Endometrial microvascular endothelial cells (primary cell): ENCODE data around the gene CERS1. TPM values are rescaled to one million over a fixed set of nuclear protein-coding genes. Genes with fewer than 3 reads are reported as not detected.

Source experiments
- in situ Hi-C: cut with HindIII; loops from 2 replicates; pipeline ENCODE4 v1.10.0; 2017; ENCODE audit warnings: low sequenced_read_pairs, low pct_unique_long_range_greater_than_20kb; ENCODE audit errors: inconsistent ontology term
- total RNA-seq: library from RNA; depleted of rRNA; stranded (reverse); fragments of >200 nt; gene quantifications from one replicate; pipeline ENCODE4 v1.2.3, GENCODE V29; 2015; ENCODE audit errors: inconsistent ontology term

The CERS1 gene
- total RNA-seq, 1 donor from 2014 or later: not detected

GRCh38 chr19:18862976-18863842 is 32.7 kb downstream of the CERS1 start:
- in situ Hi-C loops: no loop called here

DNA sequence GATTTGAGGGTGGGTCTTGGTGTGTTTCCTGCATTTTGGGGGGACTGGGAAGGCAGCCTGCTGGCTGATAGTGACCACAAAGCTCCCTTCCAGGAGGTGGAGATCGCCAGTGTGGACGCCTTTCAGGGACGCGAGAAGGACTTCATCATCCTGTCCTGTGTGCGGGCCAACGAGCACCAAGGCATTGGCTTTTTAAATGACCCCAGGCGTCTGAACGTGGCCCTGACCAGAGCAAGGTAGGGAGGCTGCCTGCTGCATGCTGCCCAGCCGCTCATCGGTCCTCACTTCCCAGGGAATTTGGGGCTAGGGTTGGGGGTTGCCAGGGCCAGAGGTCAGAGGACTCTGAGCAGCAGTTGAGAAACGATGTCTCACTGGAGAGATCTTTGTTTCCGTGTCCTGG is 34.0 kb downstream of the CERS1 start:
- in situ Hi-C loops: no loop called here

GRCh38 chr19:18861235-18861634 is 34.7 kb downstream of the CERS1 start:
- in situ Hi-C loops: no loop called here

DNA sequence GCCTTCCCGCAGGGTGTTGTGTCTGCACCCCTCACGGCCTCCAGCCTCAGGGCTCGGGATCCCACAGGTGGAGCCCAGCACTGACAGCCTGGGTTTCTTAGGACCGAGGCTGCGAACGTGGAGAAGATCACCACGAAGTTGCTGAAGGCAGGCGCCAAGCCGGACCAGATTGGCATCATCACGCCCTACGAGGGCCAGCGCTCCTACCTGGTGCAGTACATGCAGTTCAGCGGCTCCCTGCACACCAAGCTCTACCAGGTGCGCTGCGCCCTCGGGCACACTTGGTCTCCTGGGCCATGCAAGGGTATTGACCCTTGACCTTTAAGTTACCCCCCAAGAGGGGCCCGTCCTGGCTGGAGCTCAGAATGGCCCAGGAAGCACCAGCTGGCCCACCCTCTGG is 35.2 kb downstream of the CERS1 start:
- in situ Hi-C loops: no loop called here

DNA sequence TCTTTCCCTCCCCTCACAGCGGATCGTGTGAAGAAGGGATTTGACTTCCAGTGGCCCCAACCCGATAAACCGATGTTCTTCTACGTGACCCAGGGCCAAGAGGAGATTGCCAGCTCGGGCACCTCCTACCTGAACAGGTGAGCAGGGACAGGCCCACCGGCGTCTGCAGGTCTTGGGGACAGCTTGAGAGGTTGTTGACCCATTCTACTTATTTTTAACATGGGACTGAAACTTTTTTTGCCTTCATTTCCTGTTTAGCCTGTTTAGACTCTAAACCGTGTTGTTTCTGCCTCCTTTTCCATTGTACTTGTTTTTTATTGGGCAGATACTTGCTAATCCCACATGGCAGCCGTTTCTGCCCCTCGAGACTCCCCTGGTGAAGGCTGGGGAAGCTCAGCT is 35.7 kb downstream of the CERS1 start:
- in situ Hi-C loops: no loop called here

- in situ Hi-C loops: no loop called here
Observed at GRCh38 chr19:18859676-18860301, 36.2 kb downstream of the CERS1 start.

DNA sequence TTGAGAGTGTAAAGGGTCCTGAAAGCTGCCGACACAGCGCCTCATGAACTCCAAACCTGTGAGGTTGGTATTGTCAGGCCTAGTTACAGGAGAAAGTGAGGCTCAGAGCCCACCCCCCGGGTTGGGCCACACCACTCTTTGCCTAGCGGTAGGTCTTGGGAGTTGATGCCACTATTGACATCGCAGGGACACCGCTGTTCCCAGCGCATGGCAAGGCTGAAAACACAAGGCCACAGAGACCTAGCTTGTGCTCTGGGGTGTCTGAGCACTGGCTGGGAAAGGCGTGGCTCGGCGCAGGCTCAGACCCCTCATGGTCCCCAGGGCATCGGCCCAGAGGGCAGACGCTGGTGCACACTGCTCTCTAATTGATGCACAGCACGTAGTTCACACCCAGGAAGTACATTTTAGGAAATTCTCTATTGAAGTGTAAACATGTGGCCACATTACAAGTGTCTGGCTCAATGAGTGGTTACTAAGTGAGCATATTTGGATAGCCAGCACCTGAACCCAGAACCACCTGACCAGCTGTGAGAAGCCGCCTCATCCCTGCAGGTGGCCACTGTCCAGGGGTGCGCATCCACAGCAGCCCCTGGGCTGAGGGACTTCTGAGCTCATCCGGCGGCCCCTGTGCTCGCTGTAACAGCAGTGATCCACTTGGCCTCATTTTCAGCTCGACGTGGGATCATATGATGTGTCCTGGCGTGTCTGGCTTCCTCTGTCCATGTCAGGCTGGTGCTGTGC is 36.9 kb downstream of the CERS1 start:
- in situ Hi-C loops: no loop called here

DNA sequence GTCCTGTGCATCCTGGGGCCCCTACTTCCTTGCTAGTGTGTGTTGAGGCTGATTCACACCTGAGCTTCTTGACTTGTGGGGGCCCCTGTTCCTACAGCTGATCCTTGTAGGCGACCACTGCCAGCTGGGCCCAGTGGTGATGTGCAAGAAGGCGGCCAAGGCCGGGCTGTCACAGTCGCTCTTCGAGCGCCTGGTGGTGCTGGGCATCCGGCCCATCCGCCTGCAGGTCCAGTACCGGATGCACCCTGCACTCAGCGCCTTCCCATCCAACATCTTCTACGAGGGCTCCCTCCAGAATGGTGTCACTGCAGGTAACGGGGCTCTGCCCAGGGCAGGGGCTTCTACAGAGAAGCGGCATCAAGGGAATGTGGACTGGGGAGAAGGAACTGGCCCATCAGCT is 38.7 kb downstream of the CERS1 start:
- in situ Hi-C loops: no loop called here

- in situ Hi-C loops: no loop called here
Observed at GRCh38 chr19:18856385-18857126, 39.4 kb downstream of the CERS1 start.

DNA sequence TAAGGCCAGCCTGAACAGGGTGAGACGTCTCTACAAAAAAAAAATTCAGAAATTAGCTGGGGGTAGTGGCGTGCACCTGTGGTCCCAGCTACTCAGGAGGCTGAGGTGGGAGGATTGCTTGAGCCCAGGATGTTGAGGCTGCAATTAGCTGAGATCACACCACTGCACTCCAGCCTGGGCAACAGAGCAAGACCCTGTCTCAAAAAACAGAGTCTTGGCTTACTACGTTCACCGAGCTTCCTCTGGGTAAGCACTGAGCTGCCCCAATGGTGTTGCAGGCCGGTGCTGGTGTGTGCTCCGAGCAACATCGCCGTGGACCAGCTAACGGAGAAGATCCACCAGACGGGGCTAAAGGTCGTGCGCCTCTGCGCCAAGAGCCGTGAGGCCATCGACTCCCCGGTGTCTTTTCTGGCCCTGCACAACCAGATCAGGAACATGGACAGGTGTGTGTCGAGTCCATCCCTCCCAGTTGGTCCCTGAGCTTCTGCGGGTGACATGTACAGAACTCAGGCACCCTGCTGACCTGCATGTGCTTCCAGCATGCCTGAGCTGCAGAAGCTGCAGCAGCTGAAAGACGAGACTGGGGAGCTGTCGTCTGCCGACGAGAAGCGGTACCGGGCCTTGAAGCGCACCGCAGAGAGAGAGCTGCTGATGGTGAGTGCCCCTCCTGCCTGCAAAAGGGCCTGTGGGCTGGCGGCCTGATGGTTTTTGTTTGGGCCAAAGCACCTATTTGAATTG is 40.1 kb downstream of the CERS1 start:
- in situ Hi-C loops: no loop called here

DNA sequence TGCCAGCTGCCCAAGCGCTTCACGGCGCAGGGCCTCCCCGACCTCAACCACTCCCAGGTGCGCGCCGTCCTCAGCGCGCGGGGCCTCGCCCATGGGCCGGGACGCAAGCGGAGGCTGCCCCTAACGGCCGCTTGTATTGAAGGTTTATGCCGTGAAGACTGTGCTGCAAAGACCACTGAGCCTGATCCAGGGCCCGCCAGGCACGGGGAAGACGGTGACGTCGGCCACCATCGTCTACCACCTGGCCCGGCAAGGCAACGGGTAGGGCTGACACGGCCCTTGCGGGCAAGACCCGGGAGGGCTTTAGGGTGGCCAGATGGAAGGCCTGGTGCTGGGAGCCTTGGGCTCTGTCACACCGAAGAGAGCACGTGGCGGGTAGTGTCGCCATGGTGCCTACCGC is 41.0 kb downstream of the CERS1 start:
- in situ Hi-C loops: no loop called here

- in situ Hi-C loops: no loop called here
Observed at GRCh38 chr19:18853755-18854427, 42.1 kb downstream of the CERS1 start.

- in situ Hi-C loops: no loop called here
Observed at GRCh38 chr19:18852648-18853047, 43.3 kb downstream of the CERS1 start.

DNA sequence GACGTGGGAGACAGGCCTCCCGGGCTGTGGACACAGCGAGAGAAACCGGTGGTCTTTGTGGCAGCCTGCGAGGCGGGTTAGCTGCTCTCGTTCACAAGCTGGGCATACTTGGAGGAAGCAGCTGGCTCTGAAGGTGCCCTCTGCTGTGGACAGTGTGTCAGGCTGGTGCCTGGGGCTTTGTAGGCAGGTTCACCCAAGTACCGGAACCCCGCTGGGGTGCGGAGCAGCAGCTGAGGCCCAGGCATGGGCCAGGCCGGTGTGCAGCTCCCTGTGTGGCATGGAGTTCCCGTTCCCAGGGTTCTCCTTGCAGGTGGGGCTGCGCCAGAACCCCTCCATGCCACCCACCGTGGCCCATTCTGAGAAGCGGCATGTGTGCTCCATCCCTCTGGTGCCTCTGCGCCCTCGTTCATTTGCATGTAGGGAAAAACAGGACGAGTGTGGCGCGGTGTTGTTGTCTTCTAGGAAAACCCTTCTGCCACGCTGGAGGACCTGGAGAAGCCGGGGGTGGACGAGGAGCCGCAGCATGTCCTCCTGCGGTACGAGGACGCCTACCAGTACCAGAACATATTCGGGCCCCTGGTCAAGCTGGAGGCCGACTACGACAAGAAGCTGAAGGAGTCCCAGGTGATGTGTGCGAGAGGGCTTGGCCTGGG is 44.2 kb downstream of the CERS1 start:
- in situ Hi-C loops: no loop called here

- in situ Hi-C loops: no loop called here
Observed at GRCh38 chr19:18850471-18851375, 45.2 kb downstream of the CERS1 start.

DNA sequence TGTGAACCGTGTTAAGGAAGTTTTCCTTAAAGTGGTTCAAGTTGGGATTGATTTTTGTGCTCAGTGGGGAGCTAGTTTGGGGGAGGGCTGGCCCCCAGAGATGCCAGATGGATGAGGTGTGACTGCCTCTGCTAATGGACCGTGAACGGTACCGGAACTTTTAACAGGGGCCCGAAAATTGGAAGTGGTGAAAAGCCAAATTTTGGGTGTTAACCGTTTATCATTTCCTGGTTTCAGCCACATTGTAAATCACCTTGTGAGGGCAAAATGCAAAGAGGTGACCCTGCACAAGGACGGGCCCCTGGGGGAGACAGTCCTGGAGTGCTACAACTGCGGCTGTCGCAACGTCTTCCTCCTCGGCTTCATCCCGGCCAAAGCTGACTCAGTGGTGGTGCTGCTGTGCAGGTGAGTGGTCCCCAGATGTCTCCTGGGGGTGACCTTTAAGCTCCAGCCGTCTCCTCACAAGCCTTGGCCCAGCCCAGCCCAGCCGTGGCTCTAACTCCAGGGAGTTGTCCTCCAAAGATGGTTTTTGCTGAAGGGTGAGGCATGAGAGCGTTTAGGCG is 46.0 kb downstream of the CERS1 start:
- in situ Hi-C loops: no loop called here
